Keratinocyte (primary cell): ENCODE results near the gene MAP3K6. TPM values are rescaled to one million over a fixed set of nuclear protein-coding genes. Genes with fewer than 3 reads are reported as not detected.

Experiments
- DNase-seq: peaks from one replicate; pipeline ENCODE4 v3.0.0-alpha.2; 2011; ENCODE audit warnings: low read depth, missing footprints, low spot score
- FAIRE-seq: peaks from 2 replicates; lab custom pipeline; 2011; peaks lifted over from hg19 to GRCh38; lab: Jason Lieb, UNC
- H2AFZ ChIP-seq: 2 replicates; pipeline ENCODE4 v1.6.0; 2012; ENCODE audit warnings: low read length, control low read depth, inconsistent platforms; ENCODE audit not compliant: control insufficient read depth
- H3K27ac ChIP-seq: 2 replicates; pipeline ENCODE4 v1.5.1; 2011; ENCODE audit warnings: low read length; ENCODE audit not compliant: control insufficient read depth, insufficient read depth
- H3K27me3 ChIP-seq: 3 replicates; pipeline ENCODE4 v1.6.0; 2011; ENCODE audit warnings: low read length; ENCODE audit not compliant: control insufficient read depth, insufficient read depth; ENCODE audit errors: extremely low read depth
- H3K36me3 ChIP-seq, 2 experiments: 2 replicates in 1 of 2; 3 replicates in 1 of 2; pipeline ENCODE4 v1.5.1; 2011; ENCODE audit warnings: low read length in 2 of 2, mild to moderate bottlenecking in 1 of 2; ENCODE audit not compliant: control insufficient read depth in 2 of 2, insufficient read depth in 2 of 2; ENCODE audit errors: extremely low read depth in 1 of 2
- H3K4me1 ChIP-seq: 3 replicates; pipeline ENCODE4 v1.5.1; 2011; ENCODE audit warnings: low read length; ENCODE audit not compliant: control insufficient read depth, insufficient read depth; ENCODE audit errors: extremely low read depth
- H3K4me2 ChIP-seq: 3 replicates; pipeline ENCODE4 v1.6.0; 2011; ENCODE audit warnings: low read depth, low read length; ENCODE audit not compliant: control insufficient read depth, insufficient read depth; ENCODE audit errors: extremely low read depth
- H3K4me3 ChIP-seq, 3 experiments: fragments of 200-600 bp in 1 of 3; sonication (generic) in 1 of 3; 2 replicates in 2 of 3; 3 replicates in 1 of 3; pipeline ENCODE4 v1.5.1; 2011 to 2016; ENCODE audit warnings: low read length in 3 of 3, mild to moderate bottlenecking in 3 of 3, control low read depth in 2 of 3, inconsistent platforms in 1 of 3, low read depth in 1 of 3, mixed read lengths in 1 of 3, mixed run types in 1 of 3, moderate library complexity in 1 of 3; ENCODE audit not compliant: control insufficient read depth in 2 of 3, insufficient read depth in 2 of 3; ENCODE audit errors: extremely low read depth in 1 of 3
- H3K79me2 ChIP-seq: 2 replicates; pipeline ENCODE4 v1.6.0; 2012; ENCODE audit warnings: low read length; ENCODE audit not compliant: control insufficient read depth, insufficient read depth
- H3K9ac ChIP-seq: 3 replicates; pipeline ENCODE4 v1.6.0; 2011; ENCODE audit warnings: low read length; ENCODE audit not compliant: control insufficient read depth, insufficient read depth; ENCODE audit errors: extremely low read depth
- H3K9me1 ChIP-seq: 3 replicates; pipeline ENCODE4 v1.6.0; 2011; ENCODE audit warnings: low read length; ENCODE audit not compliant: control insufficient read depth, insufficient read depth; ENCODE audit errors: extremely low read depth
- H3K9me3 ChIP-seq: 2 replicates; pipeline ENCODE4 v1.5.1; 2012; ENCODE audit warnings: low read depth, low read length; ENCODE audit not compliant: control insufficient read depth
- H4K20me1 ChIP-seq: 3 replicates; pipeline ENCODE4 v1.6.0; 2011; ENCODE audit warnings: low read length; ENCODE audit not compliant: control insufficient read depth, insufficient read depth; ENCODE audit errors: extremely low read depth
- CTCF ChIP-seq, 3 experiments: IDR thresholded peaks in 1 of 3; conservative IDR thresholded peaks in 1 of 3; optimal IDR thresholded peaks in 1 of 3; 2 replicates in 2 of 3; 3 replicates in 1 of 3; pipeline versions ENCODE3 to v1.5.1; 2011; ENCODE audit warnings: low read length in 3 of 3, mild to moderate bottlenecking in 3 of 3, moderate library complexity in 2 of 3, control low read depth in 1 of 3, inconsistent platforms in 1 of 3; ENCODE audit not compliant: insufficient read depth in 2 of 3; ENCODE audit errors: extremely low read depth in 1 of 3
- EZH2 ChIP-seq: IDR thresholded peaks from one replicate; pipeline ENCODE4 v1.6.1; 2012; ENCODE audit warnings: inconsistent platforms, mild to moderate bottlenecking, low read length, moderate library complexity
- dilution Hi-C: fragments of 300-500 bp; cut with MboI; formaldehyde crosslinking; loops from one replicate; pipeline ENCODE4 v1.7.0; 2020; ENCODE audit warnings: low sequenced_read_pairs; ENCODE audit not compliant: extremely low pct_ligation_motif_present
- polyA plus RNA-seq, 5 experiments: library from polyadenylated mRNA; depleted of rRNA in 3 of 5; stranded (reverse) in 3 of 5; stranded (forward) in 1 of 5; unstranded in 1 of 5; fragments of >200 nt; gene quantifications; 1 replicate in 1 of 5; 2 replicates in 3 of 5; 3 replicates in 1 of 5; pipeline versions ENCODE4 v1.2.1 to v1.2.3, GENCODE V29; 2011 to 2012; ENCODE audit warnings: missing spikeins in 2 of 5, low read depth in 1 of 5, low replicate concordance in 1 of 5

MAP3K6 gene
- polyA plus RNA-seq, 1 donor (not counting 4 experiments of a cell fraction or from before 2014, with no cell fraction given), result 13.4 TPM

GRCh38 chr1:27410709-27411108 is 43.9 kb upstream of the MAP3K6 start:
- H3K4me1 ChIP-seq, result peaks cover 17% of the 10 kb centered on the region

GRCh38 chr1:27409669-27410068 is 42.9 kb upstream of the MAP3K6 start:
- Histone ChIP-seq H3K4me1 (peaks cover 28% of the 10 kb centered on the region), H3K9me3 (no peaks in the 10 kb centered on the region), H2AFZ (no peak overlapping the region), H3K9me1 (no peaks in the 10 kb centered on the region), H3K9ac (no peak overlapping the region), H3K27me3 (no peaks in the 10 kb centered on the region), H3K79me2 (no peaks in the 10 kb centered on the region), H3K27ac (no peak overlapping the region), H3K4me2 (no peak overlapping the region), H3K4me3 (no peak overlapping the region), H4K20me1 (no peaks in the 10 kb centered on the region), H3K36me3 (peaks cover 28 to 62% of the 10 kb centered on the region in 2 experiments)
- dilution Hi-C loops, result loop anchor here (25.0 kb wide), 1 partner anchor 178 kb away; no protein-coding TSS in a partner anchor
- no peak for TF ChIP-seq CTCF (optimal IDR thresholded peaks at IDR 0.05 in 1 of 3, IDR thresholded peaks at IDR 0.05 in 1 of 3, conservative IDR thresholded peaks at IDR 0.05 in 1 of 3; ENCODE audit: extremely low read depth in 1 of 3, insufficient read depth in 2 of 3, low read length in 3 of 3)
- no peak for TF ChIP-seq EZH2
- FAIRE-seq, result no peak
- DNase-seq, result no peak

More at GRCh38 chr1:27410709-27411108, 43.9 kb upstream of the MAP3K6 start:
- Histone ChIP-seq H3K4me2 (no peak overlapping the region), H3K36me3 (peaks cover 32 to 71% of the 10 kb centered on the region in 2 experiments), H3K79me2 (no peaks in the 10 kb centered on the region), H3K9me1 (no peaks in the 10 kb centered on the region), H4K20me1 (no peaks in the 10 kb centered on the region), H3K9me3 (no peaks in the 10 kb centered on the region), H3K27me3 (no peaks in the 10 kb centered on the region), H3K27ac (no peak overlapping the region), H2AFZ (no peak overlapping the region), H3K4me3 (no peak overlapping the region), H3K9ac (no peak overlapping the region)
- DNase-seq, result no peak
- TF ChIP-seq CTCF (optimal IDR thresholded peaks at IDR 0.05 in 1 of 3, IDR thresholded peaks at IDR 0.05 in 1 of 3, conservative IDR thresholded peaks at IDR 0.05 in 1 of 3; ENCODE audit: extremely low read depth in 1 of 3, insufficient read depth in 2 of 3, low read length in 3 of 3), result no peak
- no peak for TF ChIP-seq EZH2
- FAIRE-seq, result no peak
- dilution Hi-C loops, result loop anchor here (25.0 kb wide), 1 partner anchor 177 kb away; no protein-coding TSS in a partner anchor
